Measurements from ENCODE around the gene MFGE8.
A peak's percentile ranks its signal among the peaks of the same experiment; 100 is the strongest.

The MFGE8 gene

DNA sequence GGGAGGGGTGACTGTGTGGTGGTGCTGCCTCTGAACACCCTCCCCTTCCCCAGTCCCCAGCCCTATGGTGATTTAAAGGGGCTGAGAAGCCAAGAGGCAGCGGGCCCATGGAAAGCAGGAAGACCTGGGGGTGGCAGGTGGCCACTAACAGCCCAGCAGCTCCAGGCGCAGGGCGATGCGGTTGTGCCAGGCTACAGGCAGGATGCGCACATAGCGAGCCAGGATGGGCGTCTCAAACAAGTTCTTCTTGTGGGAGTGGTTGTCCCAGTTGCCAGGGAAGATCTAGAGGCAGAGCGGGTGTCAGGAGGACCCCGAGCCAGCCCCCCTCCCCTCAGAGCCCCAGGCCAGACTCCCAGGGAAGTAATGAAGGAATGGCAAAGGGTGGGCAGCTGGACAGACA is 13.9 kb downstream of the MFGE8 start:
- in situ Hi-C loops (cut with HindIII; ENCODE audit: low sequenced_read_pairs), result no loop called here
- no peak overlapping the region for H3K4me3 ChIP-seq (ENCODE audit: low read depth, low read length)
- TF ChIP-seq, protein P1, sequence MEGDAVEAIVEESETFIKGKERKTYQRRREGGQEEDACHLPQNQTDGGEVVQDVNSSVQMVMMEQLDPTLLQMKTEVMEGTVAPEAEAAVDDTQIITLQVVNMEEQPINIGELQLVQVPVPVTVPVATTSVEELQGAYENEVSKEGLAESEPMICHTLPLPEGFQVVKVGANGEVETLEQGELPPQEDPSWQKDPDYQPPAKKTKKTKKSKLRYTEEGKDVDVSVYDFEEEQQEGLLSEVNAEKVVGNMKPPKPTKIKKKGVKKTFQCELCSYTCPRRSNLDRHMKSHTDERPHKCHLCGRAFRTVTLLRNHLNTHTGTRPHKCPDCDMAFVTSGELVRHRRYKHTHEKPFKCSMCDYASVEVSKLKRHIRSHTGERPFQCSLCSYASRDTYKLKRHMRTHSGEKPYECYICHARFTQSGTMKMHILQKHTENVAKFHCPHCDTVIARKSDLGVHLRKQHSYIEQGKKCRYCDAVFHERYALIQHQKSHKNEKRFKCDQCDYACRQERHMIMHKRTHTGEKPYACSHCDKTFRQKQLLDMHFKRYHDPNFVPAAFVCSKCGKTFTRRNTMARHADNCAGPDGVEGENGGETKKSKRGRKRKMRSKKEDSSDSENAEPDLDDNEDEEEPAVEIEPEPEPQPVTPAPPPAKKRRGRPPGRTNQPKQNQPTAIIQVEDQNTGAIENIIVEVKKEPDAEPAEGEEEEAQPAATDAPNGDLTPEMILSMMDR (IDR thresholded peaks at IDR 0.05; ENCODE audit: low read depth, low read length, missing control alignments), result no peak
- no peak for DNase-seq (ENCODE audit: low read depth)

DNA sequence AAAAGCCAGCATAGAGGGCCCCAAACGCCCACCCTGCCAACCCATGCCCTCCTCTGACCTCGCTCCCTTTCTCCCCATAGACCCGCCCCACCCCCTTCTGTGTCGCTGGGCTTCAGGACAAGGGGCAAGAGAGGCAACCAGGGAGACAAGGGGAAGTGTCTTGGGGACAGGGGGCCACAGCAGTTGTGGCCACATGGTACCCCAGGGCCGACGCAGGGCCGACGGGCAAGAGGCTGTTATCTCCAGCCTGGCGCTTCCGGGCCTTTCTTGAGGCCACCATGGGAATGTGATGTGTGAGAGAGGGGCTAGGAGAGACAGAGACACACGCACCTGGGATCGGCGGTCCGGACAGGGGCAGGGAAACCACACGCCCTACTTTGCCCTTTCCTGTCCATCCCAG is 14.4 kb downstream of the MFGE8 start:
- TF ChIP-seq, protein P1 (IDR thresholded peaks at IDR 0.05; ENCODE audit: low read depth, low read length, missing control alignments), result no peak
- in situ Hi-C loops (cut with HindIII; ENCODE audit: low sequenced_read_pairs), result no loop called here
- no peak for DNase-seq (ENCODE audit: low read depth)
- H3K4me3 ChIP-seq (ENCODE audit: low read depth, low read length), result no peak overlapping the region

DNA sequence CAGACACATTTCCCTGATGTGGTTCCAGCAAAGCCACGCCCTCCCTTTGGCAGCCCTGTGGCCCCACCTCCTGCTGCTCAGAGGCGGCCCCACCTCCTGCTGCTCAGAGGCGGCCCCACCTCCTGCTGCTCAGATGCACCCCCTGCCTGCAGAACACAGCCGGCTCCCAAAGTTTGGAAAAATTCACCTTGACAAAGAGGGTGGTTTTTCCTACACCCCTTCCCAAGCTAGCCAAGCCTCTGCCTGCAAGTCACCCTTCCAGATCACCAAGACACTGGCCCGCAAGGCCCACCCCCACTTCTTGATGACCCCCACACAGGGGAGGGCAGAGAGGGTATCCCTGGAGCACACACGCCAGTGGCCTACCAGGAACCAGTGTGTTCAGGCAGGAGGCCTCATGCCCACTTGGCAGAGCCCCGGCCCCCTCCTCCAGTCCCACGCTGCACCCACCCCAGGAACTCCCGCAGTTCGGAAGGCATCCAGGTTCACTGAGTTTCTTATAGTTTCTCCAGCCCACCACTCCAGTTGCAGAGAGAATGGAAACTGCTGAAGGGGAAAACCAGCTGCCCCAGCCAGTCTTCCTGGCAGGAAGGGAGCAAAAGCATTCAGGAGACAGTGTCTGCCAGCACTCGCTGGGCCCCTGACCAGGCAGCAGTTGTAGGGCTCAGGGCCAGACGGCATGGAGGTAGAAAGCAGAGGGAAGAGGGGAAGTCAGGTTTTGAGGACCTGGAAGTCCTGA is 15.6 kb downstream of the MFGE8 start:
- in situ Hi-C loops (cut with HindIII; ENCODE audit: low sequenced_read_pairs), result no loop called here
- TF ChIP-seq, protein P1 (IDR thresholded peaks at IDR 0.05; ENCODE audit: low read depth, low read length, missing control alignments), result peak; percentile 48
- H3K4me3 ChIP-seq (ENCODE audit: low read depth, low read length), result no peak overlapping the region

DNA sequence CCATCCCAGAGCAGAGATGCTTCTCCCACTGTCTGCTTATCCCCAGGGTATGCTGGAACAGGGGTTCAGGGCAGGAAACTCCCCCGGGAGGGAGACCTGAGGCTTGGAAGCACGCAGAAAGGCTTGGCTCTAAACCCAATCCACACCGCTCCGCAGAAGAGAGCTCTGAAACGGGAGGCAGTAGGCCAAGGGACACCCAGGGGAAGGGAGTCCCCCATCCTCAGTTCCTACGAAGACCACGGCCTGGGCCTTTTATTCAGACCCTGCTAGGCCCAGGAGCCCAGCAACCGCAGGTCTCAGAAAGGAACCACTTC is 16.1 kb downstream of the MFGE8 start:
- no peak overlapping the region for H3K4me3 ChIP-seq (ENCODE audit: low read depth, low read length)
- in situ Hi-C loops (cut with HindIII; ENCODE audit: low sequenced_read_pairs), result no loop called here
- TF ChIP-seq, protein P1 (IDR thresholded peaks at IDR 0.05; ENCODE audit: low read depth, low read length, missing control alignments), result no peak
- no peak for DNase-seq (ENCODE audit: low read depth)

More for the DNA sequence above, 15.6 kb downstream of the MFGE8 start:
- peak; percentile 49 for DNase-seq (ENCODE audit: low read depth)

DNA sequence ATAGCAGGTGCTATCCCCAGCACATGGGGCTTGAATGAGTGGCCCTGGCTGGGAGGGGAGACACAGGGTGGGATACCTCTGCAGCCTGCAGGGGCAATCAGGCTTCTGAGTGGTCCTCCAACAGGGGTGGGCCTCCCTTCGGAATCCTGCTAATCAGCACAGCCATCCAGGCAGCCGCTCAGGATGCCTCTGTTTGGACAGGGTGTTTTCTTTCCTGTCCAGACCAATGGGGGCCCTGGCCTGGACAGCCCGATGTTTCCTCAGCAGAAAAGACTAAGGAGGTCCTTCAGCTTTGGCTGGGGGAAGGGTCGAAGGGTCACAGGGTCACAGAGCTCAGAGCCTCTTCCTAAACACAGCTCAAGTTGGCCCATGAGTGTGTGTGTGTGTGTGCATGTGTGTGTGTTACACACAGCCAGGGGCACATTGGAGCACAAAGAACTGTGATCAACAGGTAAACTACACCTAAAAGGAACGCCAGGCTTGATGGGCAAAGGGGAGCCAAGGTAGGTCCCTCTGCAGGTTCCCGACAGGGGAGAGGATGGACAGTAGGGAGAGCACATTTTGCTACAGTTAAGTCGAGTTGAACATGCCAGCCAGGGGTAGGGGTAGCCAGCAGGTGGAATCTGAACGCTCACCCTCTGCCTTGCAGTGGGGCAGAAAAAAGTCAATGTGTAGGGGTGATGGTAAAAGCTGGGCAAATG is 16.7 kb downstream of the MFGE8 start:
- in situ Hi-C loops (cut with HindIII; ENCODE audit: low sequenced_read_pairs), result no loop called here
- no peak for DNase-seq (ENCODE audit: low read depth)
- TF ChIP-seq, protein P1 (IDR thresholded peaks at IDR 0.05; ENCODE audit: low read depth, low read length, missing control alignments), result no peak
- no peak overlapping the region for H3K4me3 ChIP-seq (ENCODE audit: low read depth, low read length)

DNA sequence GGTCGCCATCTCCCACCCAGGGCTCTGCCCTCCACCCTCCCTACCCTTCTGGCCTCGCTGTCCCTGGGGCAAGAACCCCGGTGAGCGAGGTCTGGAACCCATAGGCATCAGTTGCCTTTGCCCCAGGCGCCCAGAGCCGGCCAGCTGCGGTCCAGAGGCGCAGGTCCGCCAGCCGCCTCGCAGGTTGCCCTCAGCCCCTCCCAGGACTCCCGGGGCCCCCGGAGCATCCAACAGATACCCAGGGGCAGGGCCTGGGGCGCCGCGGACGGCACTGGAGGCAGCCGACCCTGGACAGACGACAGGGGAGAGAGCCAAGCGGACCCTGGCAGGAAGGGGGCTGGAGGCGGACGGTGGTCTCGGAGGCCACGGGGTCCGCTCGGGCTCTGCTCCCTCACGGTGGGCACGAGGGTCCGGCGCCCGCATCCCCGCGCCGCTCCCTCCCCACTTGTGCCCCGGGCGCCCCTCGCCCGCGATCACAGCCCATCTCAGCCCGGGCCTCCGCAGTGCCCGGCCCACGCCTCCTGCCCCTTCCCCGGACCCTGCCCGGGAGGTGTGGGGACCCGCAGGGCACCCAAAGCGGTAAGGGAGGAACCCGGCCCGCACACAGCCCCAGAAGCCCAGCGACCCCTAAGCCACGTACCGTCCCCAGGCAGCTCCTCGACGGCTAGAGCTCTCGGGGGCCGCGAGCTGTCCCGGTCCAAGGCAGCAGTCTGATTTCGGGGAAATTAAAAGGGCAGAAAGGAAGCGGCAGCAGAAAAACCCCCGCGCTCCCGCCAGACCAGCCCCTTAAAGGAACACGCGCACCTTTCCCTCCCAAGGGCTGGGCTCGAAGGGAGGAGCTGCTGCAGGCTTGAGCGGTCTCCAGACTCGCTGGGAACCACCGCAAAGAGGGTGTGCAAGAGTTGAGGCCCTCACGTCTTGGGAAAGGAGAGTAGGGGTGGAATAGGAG is 18.1 kb downstream of the MFGE8 start, which contains the start of gene HAPLN3:
Gene HAPLN3, minus strand, starts transcription at position 726 of the 949 bp plus-strand sequence. CDS start 8,246 bp downstream, outside the sequence.
- in situ Hi-C loops (cut with HindIII; ENCODE audit: low sequenced_read_pairs), result no loop called here
- TF ChIP-seq, protein P1 (IDR thresholded peaks at IDR 0.05; ENCODE audit: low read depth, low read length, missing control alignments), result no peak
- no peak for DNase-seq (ENCODE audit: low read depth)
- peak within 1 kb of the TSS; percentile 51 for H3K4me3 ChIP-seq (ENCODE audit: low read depth, low read length)
